GM19395 (cell line): Measurements from ENCODE around the gene RPL18.
"Not testable (repeated sequence)": the region's sequence is repeated elsewhere in the genome, so short reads cannot be mapped to it uniquely, and the experiment has no call there.

Experiments used
- ATAC-seq: cut with Tn5 transposase; IDR thresholded peaks from one replicate; pipeline ENCODE4 v1.9.1; 2021; ENCODE audit warnings: mild to moderate bottlenecking, moderate library complexity; ENCODE audit not compliant: unreplicated experiment

The RPL18 gene

DNA sequence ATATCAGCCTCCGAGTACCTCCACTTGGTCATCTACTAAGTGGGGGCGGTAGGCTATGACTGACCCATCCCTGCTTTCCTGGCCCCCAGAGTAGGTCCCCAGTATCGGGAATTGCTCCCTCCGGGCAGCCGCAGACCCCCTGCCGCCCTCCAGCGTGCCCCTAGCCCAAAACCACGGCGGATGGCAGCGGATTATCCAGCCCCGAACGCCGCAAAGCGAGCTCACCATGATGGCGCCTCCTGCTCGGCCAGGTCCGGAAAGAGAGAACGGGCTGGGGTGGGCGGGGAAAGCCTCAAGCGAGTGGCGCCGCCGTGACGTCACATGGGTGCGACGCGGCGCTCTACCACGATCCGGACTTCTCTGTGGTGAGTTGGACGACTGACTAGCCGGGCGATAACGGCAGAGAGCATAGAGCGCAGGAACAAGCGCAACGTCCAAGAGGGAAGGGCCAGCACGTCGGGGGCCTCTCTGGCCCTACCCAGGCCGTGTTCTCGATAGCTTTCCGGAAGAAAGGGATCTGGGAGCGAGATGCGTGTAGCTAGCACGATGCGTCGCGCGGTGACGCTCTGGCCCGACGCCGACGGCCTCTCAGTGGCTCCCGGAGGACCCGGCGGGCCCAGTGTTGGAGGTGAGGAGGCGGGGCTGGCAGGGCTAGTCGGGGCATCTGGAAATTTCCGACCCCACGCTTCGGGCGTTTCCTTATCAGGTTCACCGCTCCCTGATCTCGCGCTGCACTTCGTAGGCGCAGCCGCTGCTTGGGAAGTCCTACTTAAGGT, at the start of gene RPL18, which contains the start of gene SPHK2:
Gene RPL18 (minus strand): TSS at position 263 of the 776 bp plus-strand sequence. CDS start 35 bp downstream, at position 228.
Gene SPHK2 (plus strand): TSS at position 591 of the 776 bp plus-strand sequence. CDS start 1,009 bp downstream, outside the sequence.
- ATAC-seq, result peak; percentile 87

DNA sequence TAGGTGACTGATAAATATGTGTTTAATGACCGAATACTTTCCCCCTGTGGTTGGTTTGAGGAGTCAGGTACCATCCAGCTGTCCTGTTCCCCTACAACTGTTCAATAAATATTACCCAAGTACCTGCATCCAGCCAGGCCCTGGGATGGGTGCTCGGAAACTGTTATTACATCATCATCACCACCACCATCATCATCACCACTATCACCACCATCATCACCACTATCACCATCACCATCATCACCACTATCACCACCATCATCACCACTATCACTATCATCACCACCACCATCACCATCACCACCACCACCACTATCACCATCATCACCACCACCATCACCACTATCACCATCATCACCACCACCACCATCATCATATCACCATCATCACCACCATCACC, 49.8 kb upstream of the RPL18 start:
- no peak for ATAC-seq

DNA sequence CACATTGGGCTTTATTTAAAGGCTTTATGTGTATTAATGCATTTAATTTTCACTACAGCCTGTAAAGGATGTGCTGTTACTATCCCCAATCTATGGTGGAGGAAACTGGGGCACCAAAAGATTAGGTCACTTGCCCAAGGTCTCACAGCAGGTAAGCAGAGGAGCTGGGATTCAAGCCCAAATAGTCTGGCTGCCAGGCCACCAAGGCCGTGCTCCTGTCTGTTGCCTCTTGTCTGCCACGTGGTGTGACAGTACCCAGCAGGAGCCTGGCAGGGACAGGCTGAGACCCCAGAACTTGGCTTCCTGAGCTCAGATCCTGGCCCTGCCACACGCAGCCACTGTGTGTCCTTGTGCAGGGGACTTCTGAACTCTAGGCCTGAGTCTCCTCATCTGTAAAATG, 49.4 kb upstream of the RPL18 start:
- no peak for ATAC-seq

DNA sequence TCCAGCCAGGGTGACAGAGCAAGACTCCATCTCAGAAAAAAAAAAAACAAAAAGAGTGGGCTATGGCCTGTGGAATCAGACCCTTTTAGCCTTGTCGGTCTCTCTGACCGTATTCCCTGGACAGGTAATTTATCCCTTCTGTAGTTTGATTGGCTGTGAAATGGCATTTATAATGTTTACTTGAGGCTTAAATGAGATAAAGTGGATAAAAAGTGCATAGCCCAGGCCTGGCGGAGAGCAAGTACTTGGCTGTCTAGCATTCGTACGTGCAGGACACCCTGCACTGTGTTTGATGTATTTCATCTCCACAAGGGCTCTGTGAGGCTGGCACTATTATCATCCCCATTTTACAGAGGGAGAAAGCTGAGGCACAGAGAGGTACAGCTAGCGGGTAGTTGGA, 46.8 kb upstream of the RPL18 start:
- ATAC-seq, result no peak

DNA sequence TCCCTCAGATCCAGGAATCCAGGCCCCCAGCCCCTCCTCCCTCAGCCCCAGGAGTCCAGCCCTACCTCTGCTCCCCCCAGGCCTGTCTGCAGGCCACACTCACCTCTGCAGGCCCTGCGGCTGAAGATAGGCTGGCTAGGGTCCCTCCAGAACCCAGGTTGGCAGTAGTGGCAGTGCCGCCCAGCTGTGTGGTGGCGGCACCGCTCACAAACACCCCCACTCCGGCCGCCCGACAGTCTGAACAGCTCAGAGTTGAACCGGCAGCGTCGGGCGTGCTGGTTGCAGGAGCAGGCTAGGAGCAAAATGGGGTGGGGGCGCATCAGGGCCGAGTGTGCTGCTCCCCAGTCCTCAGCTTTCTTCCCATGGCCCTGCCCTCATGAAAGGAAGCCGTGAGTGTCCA, 45.5 kb upstream of the RPL18 start:
- ATAC-seq, result no peak

- ATAC-seq, result no peak
These were observed 44.7 kb upstream of the RPL18 start for GRCh38 chr19:48663667-48664066.

DNA sequence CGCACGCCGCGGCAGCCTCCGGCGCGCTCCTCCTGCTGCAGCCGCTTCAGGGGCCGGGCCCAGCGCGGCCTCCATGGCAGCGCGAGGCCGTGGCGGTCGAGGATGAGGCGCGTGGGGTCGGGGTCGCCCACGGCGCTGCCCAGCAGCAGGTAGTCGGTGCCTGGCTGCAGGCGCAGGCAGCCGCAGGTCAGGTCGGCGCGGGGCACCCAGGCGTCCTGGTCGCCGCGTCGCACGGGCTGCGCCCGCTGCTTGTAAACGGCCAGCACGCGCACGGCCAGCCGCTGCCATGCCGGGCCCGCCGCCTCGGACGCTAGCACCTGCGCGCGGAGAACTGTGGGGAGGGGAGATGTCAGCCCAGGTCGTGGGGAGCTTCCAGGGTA, 42.7 kb upstream of the RPL18 start:
- no peak for ATAC-seq

- ATAC-seq, result peak; percentile 84
These were observed 42.1 kb upstream of the RPL18 start for GRCh38 chr19:48660852-48661710.

DNA sequence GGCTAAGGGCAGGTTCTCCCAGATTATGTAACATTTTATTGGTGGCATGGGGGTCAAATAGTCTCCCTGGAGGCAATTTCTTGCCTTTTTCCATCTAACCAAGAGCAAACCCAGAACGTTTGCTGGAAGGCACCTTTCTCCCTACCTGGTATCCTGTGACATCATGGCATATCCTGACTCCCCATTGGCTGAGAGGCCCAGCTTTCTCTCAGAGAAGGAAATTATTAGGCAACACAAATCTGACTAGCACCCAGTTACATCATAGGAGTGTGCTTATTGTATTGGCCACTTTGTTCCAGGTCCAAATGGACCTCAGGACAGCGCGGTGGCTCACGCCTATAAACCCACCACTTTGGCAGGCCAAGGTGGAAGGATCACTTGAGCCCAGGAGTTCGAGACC, 40.8 kb upstream of the RPL18 start:
- no peak for ATAC-seq

DNA sequence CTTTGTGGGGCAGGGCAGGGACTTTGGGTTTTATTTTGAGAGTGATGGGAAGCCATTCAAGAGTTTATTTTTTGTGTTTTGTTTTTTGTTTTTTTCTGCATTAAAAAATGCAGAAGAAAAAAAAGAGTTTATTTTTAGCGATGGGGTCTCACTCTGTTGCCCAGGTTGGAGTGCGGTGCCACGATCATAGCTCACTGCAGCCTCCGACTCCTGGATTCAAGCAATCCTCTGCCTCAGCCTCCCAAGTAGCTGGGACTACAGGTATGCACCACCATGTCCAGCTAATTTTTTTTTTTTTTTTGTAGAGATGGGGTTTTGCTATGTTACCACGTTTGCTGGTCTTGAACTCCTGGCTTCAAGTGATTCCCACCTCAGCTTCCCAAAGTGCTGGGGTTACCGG, 39.5 kb upstream of the RPL18 start:
- no peak for ATAC-seq

GRCh38 chr19:48657828-48658227, 38.9 kb upstream of the RPL18 start:
- not testable (repeated sequence) for ATAC-seq

DNA sequence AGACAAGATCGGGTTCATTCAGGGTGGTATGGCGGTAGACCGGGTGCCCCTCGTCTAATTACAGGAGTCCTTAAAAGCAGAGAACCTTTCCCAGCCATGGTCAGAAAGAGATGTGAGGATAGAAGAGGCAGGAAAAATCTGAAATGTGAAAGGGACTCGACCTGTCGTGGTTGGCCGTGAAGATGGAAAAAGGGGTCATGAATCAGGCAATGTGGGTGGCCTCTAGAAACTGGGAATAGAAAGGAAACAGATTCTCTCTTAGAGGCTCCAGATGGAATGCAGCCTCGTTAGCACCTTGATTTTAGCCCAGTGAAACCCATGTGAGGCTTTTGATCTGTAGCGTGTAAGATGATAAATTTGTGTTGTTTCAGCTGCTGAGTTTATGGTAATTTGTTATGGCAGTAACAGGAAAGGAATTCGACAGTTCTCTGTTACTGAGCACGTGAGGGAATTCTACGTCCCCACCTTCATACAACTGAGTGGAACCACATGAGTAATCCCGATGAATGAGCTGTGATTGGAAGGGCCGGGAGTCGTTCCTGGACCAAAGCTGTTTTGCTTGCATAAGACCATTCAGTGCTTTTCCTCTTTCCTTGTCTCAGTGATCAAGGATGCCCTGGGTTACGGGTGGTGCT, 38.0 kb upstream of the RPL18 start:
- ATAC-seq, result no peak

DNA sequence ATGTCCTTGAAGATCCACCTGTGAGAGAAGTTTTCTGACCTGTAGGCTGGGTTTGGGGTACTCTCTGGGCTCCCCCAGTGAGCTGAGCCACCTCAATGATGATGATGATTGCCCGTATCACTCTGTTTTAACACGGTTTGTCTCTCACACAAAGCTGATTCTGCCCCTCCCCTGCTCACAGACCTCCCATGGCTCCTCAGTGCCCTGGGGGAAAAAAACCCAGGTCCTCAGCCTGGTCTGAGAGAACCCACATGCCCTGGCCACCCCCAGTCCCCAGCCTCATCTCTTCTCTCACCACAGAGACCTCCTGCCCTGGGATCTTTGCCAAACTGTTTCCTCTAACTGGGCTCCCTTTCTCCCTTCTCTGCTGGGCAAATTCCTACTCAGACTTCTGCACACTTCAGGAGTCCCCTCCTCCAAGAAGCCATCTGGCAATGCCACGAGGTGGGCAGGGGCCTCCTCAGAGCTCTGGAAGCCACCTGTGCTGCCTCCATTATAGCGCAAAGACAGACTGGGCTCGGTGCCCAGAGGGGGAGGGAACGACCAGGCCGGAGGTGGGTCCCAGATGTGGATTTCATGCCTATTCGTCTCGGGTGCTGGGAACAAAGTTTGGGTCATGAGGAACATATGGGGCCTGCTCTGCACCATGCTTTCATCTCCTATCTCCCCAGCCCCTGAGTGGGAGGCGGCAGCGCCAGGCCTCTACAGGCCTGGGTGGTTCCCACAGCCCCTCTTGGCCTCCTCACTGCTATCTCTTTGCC, 35.5 kb upstream of the RPL18 start:
- no peak for ATAC-seq

- no peak for ATAC-seq
These were observed 32.7 kb upstream of the RPL18 start for GRCh38 chr19:48651683-48652048.

DNA sequence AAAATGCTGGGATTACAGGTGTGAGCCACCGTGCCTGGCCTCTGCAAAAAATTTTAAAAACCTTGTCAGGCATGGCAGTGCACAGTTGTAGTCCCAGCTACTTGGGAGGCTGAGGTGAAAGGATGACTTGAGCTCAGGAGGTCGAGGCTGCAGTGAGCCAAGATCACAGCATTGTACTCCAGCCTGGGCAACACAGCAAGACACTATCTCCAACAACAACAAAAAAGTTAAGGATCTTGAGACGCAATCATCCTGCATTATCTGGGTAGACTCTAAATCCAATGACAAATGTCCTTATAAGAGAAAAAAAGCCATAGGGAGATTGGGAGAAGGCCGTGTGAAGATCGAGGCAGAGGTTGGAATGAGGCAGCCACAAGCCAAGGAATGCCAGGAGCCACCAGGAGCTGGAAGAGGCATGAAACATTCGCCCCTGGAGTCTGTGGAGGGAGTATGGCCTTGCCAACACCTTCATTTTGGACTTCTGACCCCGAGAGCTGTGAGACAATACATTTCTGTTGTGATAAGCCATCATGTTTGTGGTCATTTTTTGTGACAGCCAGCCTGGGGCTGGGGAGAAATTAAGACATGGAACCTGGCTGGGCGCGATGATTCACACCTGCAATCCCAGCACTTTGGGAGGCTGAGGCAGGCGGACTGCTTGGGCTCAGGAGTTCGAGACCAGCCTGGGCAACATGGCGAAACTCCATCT, 32.1 kb upstream of the RPL18 start:
- ATAC-seq, result no peak

DNA sequence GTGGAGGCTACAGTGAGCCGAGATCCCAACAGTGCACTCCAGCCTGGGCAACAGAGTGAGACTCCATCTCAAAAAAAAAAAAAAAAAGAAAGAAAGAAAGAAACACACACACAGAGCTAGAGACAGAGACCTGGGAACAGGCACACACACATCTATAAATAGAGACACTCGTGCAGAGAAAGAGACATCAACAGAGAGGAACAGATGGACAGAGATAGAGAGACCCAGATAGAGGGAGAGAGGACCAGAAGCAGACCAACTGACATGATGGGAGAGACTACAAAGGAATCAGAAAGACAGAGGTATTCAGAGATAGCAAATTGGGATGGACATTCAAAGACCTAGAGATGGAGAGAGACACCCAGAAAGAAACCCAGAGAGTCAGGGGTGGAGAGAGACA, 29.2 kb upstream of the RPL18 start:
- no peak for ATAC-seq

DNA sequence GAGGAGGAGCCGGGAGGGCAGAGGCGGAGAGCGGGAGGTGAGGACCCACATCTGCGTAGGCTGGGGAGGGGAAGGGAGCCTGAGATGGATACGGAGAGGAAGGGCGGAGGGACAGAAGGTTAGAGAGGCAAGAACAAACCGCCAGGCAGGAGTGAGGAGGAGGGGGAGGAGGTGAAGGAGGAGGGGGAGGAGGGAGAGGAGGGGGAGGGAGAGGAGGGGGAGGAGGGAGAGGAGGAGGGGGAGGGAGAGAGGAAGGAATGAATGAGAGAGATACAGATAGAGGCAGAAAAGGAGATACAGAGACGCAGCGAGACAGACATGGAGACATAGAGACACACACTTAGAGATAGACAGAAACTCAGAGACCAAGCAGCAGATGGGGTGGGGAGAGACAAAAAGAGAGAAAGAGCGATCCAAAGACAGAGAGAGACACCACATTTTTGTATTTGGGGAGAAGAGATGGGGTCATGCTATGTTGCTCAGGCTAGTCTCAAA, 27.8 kb upstream of the RPL18 start:
- ATAC-seq, result no peak

GRCh38 chr19:48646001-48646721, 27.2 kb upstream of the RPL18 start, which contains the start of gene CA11:
TSS of gene CA11 (minus strand) at chr19:48646187. CDS start at chr19:48645632, 555 bp downstream.
- peak; percentile 70 for ATAC-seq

DNA sequence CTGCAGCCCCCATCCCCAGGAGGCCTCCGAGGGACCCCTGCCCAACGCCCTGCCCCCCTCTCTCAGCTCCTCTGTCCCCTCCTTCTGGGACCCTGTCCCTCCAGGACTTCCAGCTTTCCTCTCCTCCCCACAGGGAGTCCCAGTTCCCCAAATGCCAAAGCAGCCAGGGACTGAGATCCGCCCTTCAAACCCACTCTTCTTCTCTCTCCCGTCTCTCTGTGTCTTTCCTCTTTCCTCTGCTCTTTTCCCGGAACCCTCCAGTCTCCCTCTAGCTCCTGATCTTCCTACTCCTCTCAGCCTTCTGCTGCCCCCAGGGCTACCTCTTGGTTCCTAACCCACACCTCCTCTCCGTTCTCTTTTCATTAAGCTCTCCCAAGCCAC, 26.6 kb upstream of the RPL18 start:
- ATAC-seq, result no peak
